ENCODE measurements around the gene SNUPN.
A peak's percentile ranks its signal among the peaks of the same experiment; 100 is the strongest.

DNA sequence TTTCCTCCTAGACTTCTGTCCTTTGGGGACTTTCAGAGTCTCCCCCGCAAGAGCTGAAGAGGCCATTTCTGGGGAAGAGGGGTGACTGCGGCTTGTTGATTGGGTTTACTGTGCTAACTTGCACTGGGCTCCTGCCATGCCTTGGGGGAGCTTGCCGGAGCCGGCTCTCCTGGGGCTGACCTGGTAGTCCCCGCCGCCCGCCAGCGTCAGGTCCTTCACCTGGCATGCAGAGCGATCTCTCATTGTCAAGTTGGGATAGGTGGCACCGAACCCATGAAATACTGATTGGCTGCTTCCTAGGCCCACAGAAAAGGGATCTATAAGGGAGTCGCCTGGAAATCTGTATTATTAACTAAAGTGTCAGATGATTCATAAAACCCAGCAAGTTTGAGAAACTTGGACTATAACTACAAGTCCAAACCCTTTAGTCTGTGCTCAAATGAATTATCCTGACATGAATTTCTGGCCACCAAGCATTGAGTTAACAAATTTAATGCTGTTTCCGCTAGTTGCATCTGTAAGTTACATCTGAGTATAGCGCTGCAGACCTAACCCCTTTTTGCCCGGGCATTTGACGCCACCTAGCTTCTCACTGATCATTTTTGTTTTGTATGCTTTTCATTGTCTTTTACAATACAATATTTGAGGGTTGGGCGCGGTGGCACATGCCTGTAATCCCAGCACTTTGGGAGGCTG, 15.1 kb upstream of the SNUPN start:
- TF ChIP-seq, protein P1, sequence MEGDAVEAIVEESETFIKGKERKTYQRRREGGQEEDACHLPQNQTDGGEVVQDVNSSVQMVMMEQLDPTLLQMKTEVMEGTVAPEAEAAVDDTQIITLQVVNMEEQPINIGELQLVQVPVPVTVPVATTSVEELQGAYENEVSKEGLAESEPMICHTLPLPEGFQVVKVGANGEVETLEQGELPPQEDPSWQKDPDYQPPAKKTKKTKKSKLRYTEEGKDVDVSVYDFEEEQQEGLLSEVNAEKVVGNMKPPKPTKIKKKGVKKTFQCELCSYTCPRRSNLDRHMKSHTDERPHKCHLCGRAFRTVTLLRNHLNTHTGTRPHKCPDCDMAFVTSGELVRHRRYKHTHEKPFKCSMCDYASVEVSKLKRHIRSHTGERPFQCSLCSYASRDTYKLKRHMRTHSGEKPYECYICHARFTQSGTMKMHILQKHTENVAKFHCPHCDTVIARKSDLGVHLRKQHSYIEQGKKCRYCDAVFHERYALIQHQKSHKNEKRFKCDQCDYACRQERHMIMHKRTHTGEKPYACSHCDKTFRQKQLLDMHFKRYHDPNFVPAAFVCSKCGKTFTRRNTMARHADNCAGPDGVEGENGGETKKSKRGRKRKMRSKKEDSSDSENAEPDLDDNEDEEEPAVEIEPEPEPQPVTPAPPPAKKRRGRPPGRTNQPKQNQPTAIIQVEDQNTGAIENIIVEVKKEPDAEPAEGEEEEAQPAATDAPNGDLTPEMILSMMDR (conservative IDR thresholded peaks at IDR 0.05; ENCODE audit: low read depth, low read length): peak; percentile 62
- no peak for TF ChIP-seq EZH2 (IDR thresholded peaks at IDR 0.05; ENCODE audit: borderline replicate concordance, low read depth, low read length, poor library complexity, severe bottlenecking)

Data from A673 (cell line).